Common myeloid progenitor, CD34-positive (primary cell): Measurements from ENCODE around the gene GINS1.

Experiments
- CTCF ChIA-PET: fragments of 350-600 bp; sonication (Branson Sonifier 250); formaldehyde crosslinking; loops from one replicate; lab custom pipeline; 2021; ENCODE audit warnings: antibody characterized with exemption; lab: Charles Lee
- POLR2A ChIA-PET: fragments of 350-600 bp; sonication (Branson Sonifier 250); formaldehyde crosslinking; loops from one replicate; lab custom pipeline; 2021; ENCODE audit warnings: antibody characterized with exemption; lab: Charles Lee
- DNase-seq, 3 donors: peaks; one replicate each; pipeline versions ENCODE4 v3.0.0 to v3.0.0-alpha.2; 2013
- H3K27ac ChIP-seq, 2 experiments: 1 replicate in 1 of 2; 2 replicates in 1 of 2; pipeline ENCODE4 v1.7.0; 2013; ENCODE audit warnings: inconsistent platforms in 2 of 2, low read length in 2 of 2, mild to moderate bottlenecking in 2 of 2, low read depth in 1 of 2, moderate library complexity in 1 of 2; ENCODE audit not compliant: severe bottlenecking in 2 of 2, insufficient read depth in 1 of 2, poor library complexity in 1 of 2
- H3K27me3 ChIP-seq, 5 experiments: replicated peaks in 2 of 5; 1 replicate in 3 of 5; 2 replicates in 2 of 5; pipeline versions ENCODE4 v1.6.1 to v1.7.0; 2013; ENCODE audit warnings: low read length in 4 of 5, mild to moderate bottlenecking in 2 of 5, moderate library complexity in 2 of 5, inconsistent platforms in 1 of 5; ENCODE audit not compliant: insufficient read depth in 5 of 5, control insufficient read depth in 4 of 5
- H3K36me3 ChIP-seq, 4 experiments: 1 replicate in 2 of 4; 2 replicates in 2 of 4; pipeline versions ENCODE4 v1.6.1 to v1.7.0; 2013; ENCODE audit warnings: low read length in 3 of 4, control low read depth in 1 of 4, mild to moderate bottlenecking in 1 of 4; ENCODE audit not compliant: control insufficient read depth in 4 of 4, insufficient read depth in 4 of 4
- H3K4me1 ChIP-seq, 4 experiments: 1 replicate in 3 of 4; 2 replicates in 1 of 4; pipeline versions ENCODE4 v1.6.1 to v1.7.1; 2013; ENCODE audit warnings: low read length in 3 of 4, mild to moderate bottlenecking in 3 of 4, control low read depth in 1 of 4, inconsistent platforms in 1 of 4, moderate library complexity in 1 of 4; ENCODE audit not compliant: control insufficient read depth in 4 of 4, insufficient read depth in 4 of 4; ENCODE audit errors: control extremely low read depth in 1 of 4
- H3K4me3 ChIP-seq, 7 experiments: 1 replicate in 4 of 7; 2 replicates in 3 of 7; pipeline versions ENCODE4 v1.5.1 to v1.7.0; 2013; ENCODE audit warnings: mild to moderate bottlenecking in 7 of 7, low read length in 6 of 7, moderate library complexity in 6 of 7, inconsistent platforms in 2 of 7, low read depth in 2 of 7, control low read depth in 1 of 7; ENCODE audit not compliant: insufficient read depth in 4 of 7, control insufficient read depth in 1 of 7; ENCODE audit errors: extremely low read depth in 1 of 7
- H3K9me3 ChIP-seq, 5 experiments: 1 replicate in 4 of 5; 2 replicates in 1 of 5; pipeline versions ENCODE4 v1.6.1 to v1.7.1; 2013; ENCODE audit warnings: low read length in 4 of 5, mild to moderate bottlenecking in 2 of 5, inconsistent platforms in 1 of 5, low read depth in 1 of 5, moderate library complexity in 1 of 5; ENCODE audit not compliant: control insufficient read depth in 4 of 5, insufficient read depth in 2 of 5; ENCODE audit errors: control extremely low read depth in 1 of 5
- WGBS: methylation state at CpG from one replicate; pipeline ENCODE4 v1.1.5; 2013; ENCODE audit not compliant: insufficient coverage; 5-methylcytosine and 5-hydroxymethylcytosine counted together

Gene GINS1

GRCh38 chr20:25461281-25461650, 53.8 kb downstream of the GINS1 start:
- Histone ChIP-seq H3K9me3 (no peaks in the 10 kb centered on the region), H3K36me3 (no peaks in the 10 kb centered on the region), H3K4me3 (no peak overlapping the region), H3K4me1 (peaks cover 0 to 11% (median 0%) of the 10 kb centered on the region in 4 experiments), H3K27ac (no peak overlapping the region), H3K27me3 (no peaks in the 10 kb centered on the region)
- DNase-seq, result no peak
- ChIA-PET POLR2A (no interaction called here), CTCF (interaction anchor here (1.2 kb wide), 1 partner anchor 80 kb away, joined by 3 read pairs; no protein-coding TSS in a partner anchor)
- 95% methylated on average over 6 of the region's 9 CpGs for WGBS

- Histone ChIP-seq H3K9me3 (no peaks in the 10 kb centered on the region), H3K27ac (no peak overlapping the region), H3K4me3 (no peak overlapping the region), H3K36me3 (no peaks in the 10 kb centered on the region), H3K27me3 (no peaks in the 10 kb centered on the region), H3K4me1 (peaks cover 0 to 11% (median 0%) of the 10 kb centered on the region in 4 experiments)
- WGBS, result 58% methylated on average over 10 of the region's 18 CpGs
- POLR2A ChIA-PET, result no interaction called here
- CTCF ChIA-PET, result interaction anchor here (1.2 kb wide), 1 partner anchor 80 kb away, joined by 3 read pairs; no protein-coding TSS in a partner anchor
- DNase-seq, result peak in 1 of 3 donors; percentile 8
Observed at GRCh38 chr20:25461786-25462545, 54.5 kb downstream of the GINS1 start.

- 88% methylated on average over 13 of the region's 13 CpGs for WGBS
- no peak overlapping the region for H3K27ac ChIP-seq
- H3K4me1 ChIP-seq, result peaks cover 0 to 11% (median 0%) of the 10 kb centered on the region in 4 experiments
- H3K27me3 ChIP-seq, result no peaks in the 10 kb centered on the region
- CTCF ChIA-PET, result no interaction called here
- H3K9me3 ChIP-seq, result no peaks in the 10 kb centered on the region
- no peaks in the 10 kb centered on the region for H3K36me3 ChIP-seq
- no peak overlapping the region for H3K4me3 ChIP-seq
- POLR2A ChIA-PET, result no interaction called here
- no peak for DNase-seq
Observed at GRCh38 chr20:25464501-25465242, 57.2 kb downstream of the GINS1 start.

GRCh38 chr20:25465243-25466135, 58.0 kb downstream of the GINS1 start:
- ChIA-PET CTCF (no interaction called here), POLR2A (no interaction called here)
- no peak for DNase-seq
- 93% methylated on average over 12 of the region's 15 CpGs for WGBS
- H3K9me3 ChIP-seq, result no peaks in the 10 kb centered on the region
- H3K4me1 ChIP-seq, result peaks cover 0 to 11% (median 0%) of the 10 kb centered on the region in 4 experiments
- no peaks in the 10 kb centered on the region for H3K27me3 ChIP-seq
- H3K36me3 ChIP-seq, result no peaks in the 10 kb centered on the region
- H3K4me3 ChIP-seq, result no peak overlapping the region
- H3K27ac ChIP-seq, result no peak overlapping the region

- POLR2A ChIA-PET, result no interaction called here
- H3K36me3 ChIP-seq, result no peaks in the 10 kb centered on the region
- DNase-seq, result no peak
- no peak overlapping the region for H3K4me3 ChIP-seq
- CTCF ChIA-PET, result no interaction called here
- H3K27me3 ChIP-seq, result no peaks in the 10 kb centered on the region
- peaks cover 0 to 1% (median 0%) of the 10 kb centered on the region in 4 experiments for H3K4me1 ChIP-seq
- H3K9me3 ChIP-seq, result no peaks in the 10 kb centered on the region
- no peak overlapping the region for H3K27ac ChIP-seq
- WGBS, result 92% methylated on average over 6 of the region's 7 CpGs
Observed at GRCh38 chr20:25466846-25467245, 59.4 kb downstream of the GINS1 start.

- Histone ChIP-seq H3K36me3 (no peaks in the 10 kb centered on the region), H3K4me1 (no peaks in the 10 kb centered on the region), H3K27ac (no peak overlapping the region), H3K4me3 (no peak overlapping the region), H3K9me3 (no peaks in the 10 kb centered on the region), H3K27me3 (no peaks in the 10 kb centered on the region)
- CTCF ChIA-PET, result no interaction called here
- 94% methylated on average over 8 of the region's 8 CpGs for WGBS
- POLR2A ChIA-PET, result interaction anchor here (0.7 kb wide), 1 partner anchor 12 kb away, joined by 3 read pairs; no protein-coding TSS in a partner anchor
- no peak for DNase-seq
Observed at GRCh38 chr20:25467441-25467840, 60.0 kb downstream of the GINS1 start.
